Keratinocyte (primary cell): ENCODE results near the gene RFX8. TPM values are rescaled to one million over a fixed set of nuclear protein-coding genes. Genes with fewer than 3 reads are reported as not detected.
A peak's percentile ranks its signal among the peaks of the same experiment; 100 is the strongest.

Experiments used
- DNase-seq: peaks from one replicate; pipeline ENCODE4 v3.0.0-alpha.2; 2011; ENCODE audit warnings: low read depth, missing footprints, low spot score
- FAIRE-seq: peaks from 2 replicates; lab custom pipeline; 2011; peaks lifted over from hg19 to GRCh38; lab: Jason Lieb, UNC
- H2AFZ ChIP-seq: 2 replicates; pipeline ENCODE4 v1.6.0; 2012; ENCODE audit warnings: low read length, control low read depth, inconsistent platforms; ENCODE audit not compliant: control insufficient read depth
- H3K27ac ChIP-seq: 2 replicates; pipeline ENCODE4 v1.5.1; 2011; ENCODE audit warnings: low read length; ENCODE audit not compliant: control insufficient read depth, insufficient read depth
- H3K27me3 ChIP-seq: 3 replicates; pipeline ENCODE4 v1.6.0; 2011; ENCODE audit warnings: low read length; ENCODE audit not compliant: control insufficient read depth, insufficient read depth; ENCODE audit errors: extremely low read depth
- H3K36me3 ChIP-seq, 2 experiments: 2 replicates in 1 of 2; 3 replicates in 1 of 2; pipeline ENCODE4 v1.5.1; 2011; ENCODE audit warnings: low read length in 2 of 2, mild to moderate bottlenecking in 1 of 2; ENCODE audit not compliant: control insufficient read depth in 2 of 2, insufficient read depth in 2 of 2; ENCODE audit errors: extremely low read depth in 1 of 2
- H3K4me1 ChIP-seq: 3 replicates; pipeline ENCODE4 v1.5.1; 2011; ENCODE audit warnings: low read length; ENCODE audit not compliant: control insufficient read depth, insufficient read depth; ENCODE audit errors: extremely low read depth
- H3K4me2 ChIP-seq: 3 replicates; pipeline ENCODE4 v1.6.0; 2011; ENCODE audit warnings: low read depth, low read length; ENCODE audit not compliant: control insufficient read depth, insufficient read depth; ENCODE audit errors: extremely low read depth
- H3K4me3 ChIP-seq, 3 experiments: fragments of 200-600 bp in 1 of 3; sonication (generic) in 1 of 3; 2 replicates in 2 of 3; 3 replicates in 1 of 3; pipeline ENCODE4 v1.5.1; 2011 to 2016; ENCODE audit warnings: low read length in 3 of 3, mild to moderate bottlenecking in 3 of 3, control low read depth in 2 of 3, inconsistent platforms in 1 of 3, low read depth in 1 of 3, mixed read lengths in 1 of 3, mixed run types in 1 of 3, moderate library complexity in 1 of 3; ENCODE audit not compliant: control insufficient read depth in 2 of 3, insufficient read depth in 2 of 3; ENCODE audit errors: extremely low read depth in 1 of 3
- H3K79me2 ChIP-seq: 2 replicates; pipeline ENCODE4 v1.6.0; 2012; ENCODE audit warnings: low read length; ENCODE audit not compliant: control insufficient read depth, insufficient read depth
- H3K9ac ChIP-seq: 3 replicates; pipeline ENCODE4 v1.6.0; 2011; ENCODE audit warnings: low read length; ENCODE audit not compliant: control insufficient read depth, insufficient read depth; ENCODE audit errors: extremely low read depth
- H3K9me1 ChIP-seq: 3 replicates; pipeline ENCODE4 v1.6.0; 2011; ENCODE audit warnings: low read length; ENCODE audit not compliant: control insufficient read depth, insufficient read depth; ENCODE audit errors: extremely low read depth
- H3K9me3 ChIP-seq: 2 replicates; pipeline ENCODE4 v1.5.1; 2012; ENCODE audit warnings: low read depth, low read length; ENCODE audit not compliant: control insufficient read depth
- H4K20me1 ChIP-seq: 3 replicates; pipeline ENCODE4 v1.6.0; 2011; ENCODE audit warnings: low read length; ENCODE audit not compliant: control insufficient read depth, insufficient read depth; ENCODE audit errors: extremely low read depth
- CTCF ChIP-seq, 3 experiments: IDR thresholded peaks in 1 of 3; conservative IDR thresholded peaks in 1 of 3; optimal IDR thresholded peaks in 1 of 3; 2 replicates in 2 of 3; 3 replicates in 1 of 3; pipeline versions ENCODE3 to v1.5.1; 2011; ENCODE audit warnings: low read length in 3 of 3, mild to moderate bottlenecking in 3 of 3, moderate library complexity in 2 of 3, control low read depth in 1 of 3, inconsistent platforms in 1 of 3; ENCODE audit not compliant: insufficient read depth in 2 of 3; ENCODE audit errors: extremely low read depth in 1 of 3
- EZH2 ChIP-seq: IDR thresholded peaks from one replicate; pipeline ENCODE4 v1.6.1; 2012; ENCODE audit warnings: inconsistent platforms, mild to moderate bottlenecking, low read length, moderate library complexity
- dilution Hi-C: fragments of 300-500 bp; cut with MboI; formaldehyde crosslinking; loops from one replicate; pipeline ENCODE4 v1.7.0; 2020; ENCODE audit warnings: low sequenced_read_pairs; ENCODE audit not compliant: extremely low pct_ligation_motif_present
- polyA plus RNA-seq, 5 experiments: library from polyadenylated mRNA; depleted of rRNA in 3 of 5; stranded (reverse) in 3 of 5; stranded (forward) in 1 of 5; unstranded in 1 of 5; fragments of >200 nt; gene quantifications; 1 replicate in 1 of 5; 2 replicates in 3 of 5; 3 replicates in 1 of 5; pipeline versions ENCODE4 v1.2.1 to v1.2.3, GENCODE V29; 2011 to 2012; ENCODE audit warnings: missing spikeins in 2 of 5, low read depth in 1 of 5, low replicate concordance in 1 of 5

RFX8 gene
- polyA plus RNA-seq, 1 donor (not counting 4 experiments of a cell fraction or from before 2014, with no cell fraction given) = 0.05 TPM

GRCh38 chr2:101450965-101451364, 23.9 kb downstream of the RFX8 start:
- Histone ChIP-seq H3K27me3 (no peaks in the 10 kb centered on the region), H2AFZ (no peak overlapping the region), H3K9me1 (no peaks in the 10 kb centered on the region), H3K36me3 (no peaks in the 10 kb centered on the region), H3K79me2 (no peaks in the 10 kb centered on the region), H3K4me2 (no peak overlapping the region), H3K9me3 (peaks cover 2% of the 10 kb centered on the region), H3K4me3 (no peak overlapping the region), H4K20me1 (no peaks in the 10 kb centered on the region), H3K27ac (no peak overlapping the region), H3K9ac (no peak overlapping the region), H3K4me1 (peaks cover 20% of the 10 kb centered on the region)
- FAIRE-seq (no peak), DNase-seq (no peak)
- no peak for TF ChIP-seq EZH2
- no peak for TF ChIP-seq CTCF (optimal IDR thresholded peaks at IDR 0.05 in 1 of 3, IDR thresholded peaks at IDR 0.05 in 1 of 3, conservative IDR thresholded peaks at IDR 0.05 in 1 of 3; ENCODE audit: extremely low read depth in 1 of 3, insufficient read depth in 2 of 3, low read length in 3 of 3)
- dilution Hi-C loops = no loop called here

GRCh38 chr2:101446869-101447268, 28.0 kb downstream of the RFX8 start:
- peak overlapping the region; percentile 64 for H3K4me2 ChIP-seq
- FAIRE-seq = peak; percentile 87

More at GRCh38 chr2:101446869-101447268, 28.0 kb downstream of the RFX8 start:
- Histone ChIP-seq H3K27ac (no peak overlapping the region), H3K4me1 (peaks cover 32% of the 10 kb centered on the region), H4K20me1 (no peaks in the 10 kb centered on the region), H2AFZ (no peak overlapping the region), H3K36me3 (no peaks in the 10 kb centered on the region), H3K4me3 (no peak overlapping the region), H3K9me3 (peaks cover 2% of the 10 kb centered on the region), H3K79me2 (no peaks in the 10 kb centered on the region), H3K27me3 (no peaks in the 10 kb centered on the region), H3K9me1 (no peaks in the 10 kb centered on the region), H3K9ac (no peak overlapping the region)
- TF ChIP-seq CTCF (optimal IDR thresholded peaks at IDR 0.05 in 1 of 3, IDR thresholded peaks at IDR 0.05 in 1 of 3, conservative IDR thresholded peaks at IDR 0.05 in 1 of 3; ENCODE audit: extremely low read depth in 1 of 3, insufficient read depth in 2 of 3, low read length in 3 of 3) (no peak), EZH2 (no peak)
- DNase-seq = peak; percentile 59
- dilution Hi-C loops = no loop called here
